HG03097 (cell line): ENCODE measurements around the gene CCK.

Experiments
- ATAC-seq: cut with Tn5 transposase; IDR thresholded peaks from one replicate; pipeline ENCODE4 v1.9.1; 2021; ENCODE audit not compliant: unreplicated experiment, low FRiP score

CCK gene

DNA sequence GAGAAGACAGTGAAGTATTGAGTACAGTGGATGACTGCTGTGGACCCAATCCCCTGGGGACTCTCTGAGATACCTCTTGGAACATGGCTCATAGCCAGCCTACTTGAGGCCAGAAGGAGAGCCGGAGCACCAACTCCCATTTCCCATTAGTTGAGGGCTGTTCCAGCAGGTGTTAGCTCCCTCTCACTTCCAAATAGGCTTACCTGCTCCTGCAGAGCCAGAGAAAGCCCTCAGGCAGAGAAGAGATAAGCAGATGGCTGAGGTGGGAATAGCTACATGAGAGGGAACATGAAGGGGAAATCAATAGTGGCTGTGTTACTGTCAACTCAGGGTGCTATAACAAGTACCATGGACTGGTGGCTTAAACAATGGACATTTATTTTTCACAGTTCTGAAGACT is 4.6 kb upstream of the CCK start:
- no peak for ATAC-seq

DNA sequence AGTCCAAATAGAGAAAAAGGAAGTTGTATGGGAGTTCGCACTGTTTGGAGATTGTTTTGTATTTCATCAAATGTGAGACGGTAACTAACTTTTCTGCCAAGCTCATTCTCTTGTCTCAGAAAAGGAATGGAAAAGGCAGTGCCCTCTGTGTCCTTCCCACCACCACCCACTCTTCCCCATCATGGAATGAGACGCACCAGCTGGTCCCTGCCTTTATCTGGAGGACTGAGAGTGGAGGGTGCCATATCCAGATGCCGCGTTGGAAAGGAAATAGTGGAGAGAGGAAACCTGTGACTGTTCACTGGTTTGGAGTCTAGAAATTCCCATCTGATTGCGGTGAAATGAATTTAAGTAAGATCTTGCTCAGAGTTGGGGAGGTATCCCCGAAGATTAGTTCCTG is 3.7 kb upstream of the CCK start:
- no peak for ATAC-seq

DNA sequence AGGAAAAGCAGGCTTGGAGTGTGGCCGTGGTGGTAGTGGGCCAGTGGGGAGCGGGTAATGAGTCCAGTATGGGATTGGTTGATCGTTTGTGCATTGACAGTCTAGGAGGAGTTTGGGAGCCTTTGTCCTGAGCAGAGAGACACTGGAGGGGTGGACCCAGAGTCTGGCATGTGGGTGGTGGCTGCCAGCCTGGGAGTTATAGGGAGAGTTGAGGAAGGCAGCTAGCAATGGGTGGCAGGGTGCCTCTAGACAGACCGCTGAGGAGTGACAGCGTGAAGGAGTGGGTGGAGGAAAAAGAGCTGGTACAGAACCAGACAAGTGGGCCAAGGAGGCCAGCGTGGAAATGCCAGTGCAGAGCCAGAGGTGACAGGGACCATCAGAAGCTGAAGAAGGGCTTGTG is 1.9 kb upstream of the CCK start:
- no peak for ATAC-seq

DNA sequence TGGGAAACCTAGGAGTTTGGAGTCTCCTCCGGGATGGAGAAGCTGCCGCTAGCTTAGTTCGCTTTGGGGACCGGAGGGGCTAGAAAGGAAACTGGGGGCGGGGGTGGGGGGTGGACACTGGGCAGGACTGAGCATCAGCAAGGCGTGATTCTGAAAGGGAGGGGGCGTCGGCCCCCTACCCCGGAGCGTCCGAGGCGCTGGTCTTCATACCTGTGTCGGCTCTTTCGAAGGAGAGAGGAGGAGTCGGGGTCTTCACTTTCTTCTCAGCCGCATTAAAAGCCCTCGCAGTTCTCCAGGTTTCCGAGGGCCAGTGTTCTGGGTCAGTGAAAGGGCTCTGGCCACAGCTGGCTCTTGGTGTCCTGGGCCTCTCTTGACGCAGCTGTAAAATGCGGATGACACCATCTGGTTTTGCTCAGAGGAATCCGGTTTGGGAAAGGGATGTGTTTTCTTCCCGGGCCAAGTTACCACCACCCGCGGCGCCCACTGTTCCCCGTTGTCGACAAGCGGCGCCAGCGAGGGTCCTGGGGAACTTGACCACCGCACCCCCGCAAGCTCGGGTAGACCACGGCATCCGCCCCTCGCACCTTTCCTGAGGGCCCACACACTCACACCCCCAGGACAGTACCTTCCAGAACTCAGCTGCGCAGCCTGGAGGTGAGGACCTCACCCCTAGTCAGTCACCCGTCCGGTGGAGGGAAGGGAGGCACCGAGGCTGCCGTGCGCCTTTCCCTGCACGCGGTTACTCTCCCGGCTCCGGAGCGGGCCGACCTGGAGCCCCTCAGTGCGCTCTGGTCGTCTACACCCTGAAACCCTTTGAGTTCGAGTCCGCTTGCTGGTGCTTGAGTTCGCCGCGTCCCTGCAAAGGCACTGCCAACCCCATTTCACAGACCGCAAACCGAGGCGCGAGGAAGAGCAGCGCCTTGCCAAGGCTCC is 660 bp downstream of the CCK start:
- no peak for ATAC-seq

DNA sequence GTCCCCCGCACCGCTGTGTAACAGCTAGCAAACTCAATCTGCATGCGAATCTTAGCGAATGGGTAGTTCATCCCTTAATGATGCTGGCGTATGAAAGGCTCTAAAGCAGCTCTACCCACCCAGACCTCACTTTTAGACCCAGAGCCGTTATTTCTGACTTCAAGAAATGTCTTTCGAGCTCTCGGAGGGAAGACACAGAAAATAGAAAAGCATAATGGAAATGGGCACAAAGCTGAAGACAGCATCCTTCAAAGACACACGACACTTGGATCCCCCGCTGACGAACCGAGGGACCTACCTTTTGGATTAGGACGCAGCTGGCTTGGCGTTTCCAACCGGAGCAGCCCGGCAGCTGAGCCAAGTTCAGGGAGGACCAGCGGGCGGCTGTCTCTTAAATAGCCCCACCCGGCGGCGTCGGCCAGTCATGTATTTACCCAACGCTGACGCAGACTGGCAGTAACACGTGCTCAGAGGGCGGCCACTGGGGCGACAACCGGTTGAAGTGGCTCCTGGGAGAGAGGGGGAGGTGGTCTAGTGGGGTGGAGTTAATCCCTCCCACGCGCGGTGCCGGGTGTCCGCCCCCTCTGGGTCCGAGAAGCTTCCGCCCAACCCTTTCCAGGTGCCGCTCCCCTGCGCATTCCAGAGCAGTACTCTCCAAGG is 1.5 kb downstream of the CCK start:
- no peak for ATAC-seq

DNA sequence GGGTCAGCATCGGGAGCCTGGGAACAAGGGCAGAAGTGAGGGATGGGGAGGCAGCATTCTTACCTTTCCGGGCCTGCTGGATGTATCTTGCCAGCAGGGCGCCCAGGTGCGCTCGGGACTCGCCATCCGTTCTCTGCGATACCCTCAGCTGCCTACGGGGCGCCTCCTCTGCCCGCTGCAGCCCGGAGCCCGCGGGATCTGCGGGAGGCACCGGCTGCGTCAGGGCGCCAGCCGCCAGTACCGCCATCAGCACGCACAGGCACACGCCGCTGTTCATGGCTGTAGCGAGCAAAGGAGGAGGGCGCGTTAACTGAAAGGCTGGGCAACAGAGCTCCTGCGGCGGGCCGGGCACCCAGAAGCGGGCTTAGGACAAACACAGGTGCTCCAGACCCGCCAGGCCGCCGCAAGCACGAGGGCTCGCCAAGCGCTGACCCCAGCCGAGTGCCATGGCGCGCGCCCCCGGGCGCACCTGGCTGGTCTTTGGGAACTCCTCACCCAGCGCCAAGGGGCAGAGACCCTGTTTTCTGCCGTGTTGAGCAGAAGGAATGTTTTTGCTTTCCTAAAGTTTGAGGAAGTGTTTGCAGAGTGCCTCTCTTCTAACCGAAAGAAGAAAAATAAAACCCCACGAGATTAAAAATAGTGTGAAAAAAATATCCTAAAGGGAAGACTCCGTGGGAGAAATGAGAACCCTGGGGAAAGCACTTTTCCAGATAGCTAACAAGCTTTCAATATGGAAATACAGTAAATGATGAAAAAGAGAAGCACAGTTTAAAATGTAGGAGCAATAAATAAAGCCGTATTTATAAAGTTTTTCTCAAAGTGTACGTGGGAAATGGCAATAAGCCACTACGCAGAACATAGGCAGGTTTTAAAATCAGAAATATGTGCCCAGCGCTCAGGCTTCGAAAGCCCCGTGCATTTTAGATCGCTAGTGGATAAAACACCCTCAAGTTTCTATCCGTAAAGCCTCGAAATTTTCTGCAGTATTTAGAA is 2.3 kb downstream of the CCK start:
- ATAC-seq: no peak

DNA sequence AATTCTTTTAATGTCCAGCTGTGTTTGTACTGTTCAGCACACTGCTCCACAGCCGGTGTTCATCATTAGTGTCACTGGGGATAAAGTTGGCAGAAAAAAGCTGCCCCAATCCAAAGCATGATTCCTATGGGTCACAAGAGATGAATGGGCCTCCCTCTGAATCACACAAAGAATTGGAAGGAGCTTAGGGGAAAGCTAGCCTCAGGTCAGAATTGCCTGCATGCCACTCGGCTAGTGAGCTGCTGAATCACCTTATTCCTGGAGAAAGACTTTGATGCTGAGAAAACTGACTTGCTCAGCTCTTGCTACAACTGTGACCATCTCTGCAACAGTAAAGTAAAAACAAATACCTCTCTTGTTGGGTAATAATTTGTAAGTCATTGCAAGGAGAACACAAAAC is 3.5 kb downstream of the CCK start:
- no peak for ATAC-seq

DNA sequence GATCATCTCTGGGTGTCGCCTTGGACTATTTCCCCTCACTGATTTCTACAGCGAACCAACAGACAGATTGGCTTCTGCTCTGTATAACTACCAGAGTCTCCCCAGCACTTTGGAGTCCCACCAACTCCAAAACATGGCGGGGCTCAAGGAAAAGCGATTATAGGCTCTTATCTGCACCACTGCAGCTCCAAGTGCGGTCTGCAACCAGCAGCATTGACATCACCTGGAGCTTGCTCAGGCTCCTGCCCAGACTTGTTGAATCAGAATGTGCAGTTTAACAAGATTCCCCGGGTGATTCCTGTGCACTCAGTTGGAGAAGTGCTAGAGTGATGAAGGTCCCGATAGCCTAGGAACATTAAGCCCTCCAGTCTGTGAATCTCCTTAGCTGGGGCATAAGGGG is 9.0 kb downstream of the CCK start:
- ATAC-seq: no peak

DNA sequence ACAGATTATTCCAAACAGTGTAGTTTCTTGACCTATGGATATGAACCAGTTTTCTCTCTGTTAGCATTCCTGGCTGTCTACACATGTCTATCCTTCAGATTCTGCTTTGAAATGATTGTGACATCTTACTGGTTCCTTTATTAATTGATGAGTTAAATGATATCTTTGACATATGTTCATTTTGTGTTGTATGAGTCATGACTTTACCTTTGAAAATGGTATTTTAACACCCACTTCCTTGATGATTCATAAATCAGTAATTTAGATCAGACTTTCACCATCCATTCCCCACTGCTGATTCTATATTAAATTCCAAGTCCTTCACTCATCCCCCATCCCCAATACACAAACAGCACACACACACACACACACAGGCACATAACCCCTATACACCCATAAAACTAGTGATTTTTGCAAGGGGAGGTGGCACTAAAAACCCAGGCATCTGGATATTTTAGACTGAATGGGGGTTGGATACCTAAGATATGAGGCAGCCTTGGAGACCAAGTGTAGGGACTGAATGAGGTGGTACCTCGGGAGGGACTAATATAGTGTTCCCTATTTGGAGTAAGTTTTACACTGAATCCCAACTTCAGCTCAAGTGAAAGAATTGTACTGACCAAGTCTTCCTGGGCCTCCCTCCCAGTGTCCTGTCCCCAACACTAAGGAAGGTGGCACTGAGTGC is 9.7 kb downstream of the CCK start:
- ATAC-seq: no peak

DNA sequence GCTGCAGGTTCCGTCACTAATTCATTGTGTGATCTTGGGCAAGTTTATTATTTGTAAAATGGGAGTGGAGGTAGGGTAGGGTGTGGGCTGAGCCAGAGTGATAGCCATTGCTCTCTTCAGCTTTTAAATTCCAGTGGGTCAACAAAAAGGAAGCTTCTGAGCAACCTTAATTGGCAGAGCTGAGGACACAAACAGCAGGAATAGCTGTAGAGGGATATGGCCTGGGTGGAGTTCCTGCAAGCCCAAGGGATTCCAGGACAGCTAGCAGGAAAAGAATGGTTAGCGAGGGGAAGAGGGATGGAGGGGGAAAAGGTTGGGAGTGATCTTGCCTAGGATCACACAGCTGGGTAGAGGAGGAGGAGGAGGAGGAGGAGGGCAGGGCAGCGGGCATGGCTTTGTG is 11.4 kb downstream of the CCK start:
- no peak for ATAC-seq

DNA sequence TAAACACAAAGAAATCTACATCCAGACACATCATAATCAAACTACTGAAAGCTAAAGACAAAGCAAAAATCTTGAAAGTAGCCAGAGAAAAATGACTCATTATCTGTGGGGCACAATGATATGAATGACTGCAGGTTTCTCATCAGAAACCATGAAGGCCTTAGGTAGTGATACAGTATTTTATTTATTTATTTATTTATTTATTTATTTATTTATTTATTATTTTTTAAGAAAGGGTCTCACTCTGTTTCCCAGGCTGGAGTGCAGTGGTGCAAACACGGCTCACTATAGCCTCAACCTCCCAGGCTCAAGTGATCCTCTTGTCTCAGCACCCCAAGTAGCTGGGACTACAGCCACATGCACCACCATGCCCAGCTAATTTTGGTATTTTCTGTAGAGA is 15.2 kb downstream of the CCK start:
- no peak for ATAC-seq

DNA sequence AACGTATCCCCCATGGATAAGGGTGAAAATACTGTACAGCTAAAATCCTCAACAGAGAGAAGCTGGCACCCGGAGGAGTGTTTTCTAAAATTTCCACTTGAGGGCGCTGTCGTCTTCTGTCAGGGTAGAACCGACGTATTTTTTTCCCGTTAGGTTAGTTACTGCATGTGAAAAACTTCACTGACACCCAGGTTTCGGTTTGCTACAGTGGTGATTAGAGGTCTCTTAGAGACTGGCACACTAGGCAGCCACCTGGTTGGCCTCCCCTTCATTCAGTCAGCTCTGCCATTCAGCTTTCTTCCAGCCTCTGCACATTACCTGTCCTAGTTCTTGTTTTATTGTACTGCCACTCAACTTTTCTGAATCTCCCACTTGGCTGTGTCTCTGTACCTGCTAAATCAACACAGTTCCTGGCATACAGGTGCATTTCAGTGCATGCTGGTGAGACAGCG is 18.4 kb downstream of the CCK start:
- peak; percentile 76 for ATAC-seq

DNA sequence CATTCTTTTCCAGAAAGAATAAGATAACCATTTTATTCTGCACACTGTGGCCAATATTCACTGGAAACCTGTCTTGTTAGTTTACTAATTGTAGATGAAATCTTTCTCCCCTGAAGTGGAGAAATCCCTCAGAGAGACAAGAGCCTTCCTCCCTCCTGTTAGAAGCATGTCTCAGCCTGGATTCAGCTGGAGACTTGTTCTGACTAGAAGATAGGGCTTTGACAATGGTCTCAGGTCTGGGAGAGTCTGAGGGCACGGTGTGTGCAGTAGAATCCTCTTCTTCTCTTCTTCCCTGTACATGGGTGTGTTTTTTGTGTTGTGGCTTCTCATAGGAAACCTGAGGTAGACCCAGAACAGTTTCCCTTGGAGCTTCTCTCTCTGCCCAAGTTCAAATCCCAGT is 19.9 kb downstream of the CCK start:
- no peak for ATAC-seq

DNA sequence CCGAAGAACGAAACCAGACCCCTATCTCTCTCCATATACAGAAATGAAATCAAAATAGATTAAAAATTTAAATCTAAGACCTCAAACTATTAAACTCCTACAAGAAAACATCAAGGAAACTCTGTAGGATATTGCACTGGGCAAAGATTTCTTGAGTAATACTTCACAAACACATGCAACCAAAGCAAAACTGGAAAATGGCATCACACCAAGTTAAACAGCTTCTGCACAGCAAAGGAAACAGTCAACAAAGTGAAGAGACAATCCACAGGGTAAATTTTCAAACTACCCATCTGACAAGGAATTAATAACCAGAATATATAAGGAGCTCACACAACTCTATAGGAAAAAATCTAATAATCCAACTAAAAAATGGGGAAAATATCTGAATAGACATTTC is 29.4 kb downstream of the CCK start:
- no peak for ATAC-seq

DNA sequence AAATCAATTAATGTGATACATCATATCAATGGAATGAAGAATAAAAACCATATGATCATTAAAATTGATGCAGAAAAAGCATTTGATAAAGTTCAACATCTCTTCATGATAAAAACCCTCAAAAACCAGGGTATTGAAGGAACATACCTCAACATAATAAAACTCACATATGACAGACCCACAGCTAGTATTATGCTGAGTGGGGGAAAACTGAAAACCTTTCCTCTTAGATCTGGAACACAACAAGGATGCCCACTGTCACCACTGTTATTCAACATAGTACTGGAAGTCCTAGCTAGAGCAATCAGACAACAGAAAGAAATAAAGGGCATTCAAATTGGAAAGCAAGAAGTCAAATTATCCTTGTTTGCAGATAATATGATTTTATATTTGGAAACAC is 30.5 kb downstream of the CCK start:
- ATAC-seq: no peak

DNA sequence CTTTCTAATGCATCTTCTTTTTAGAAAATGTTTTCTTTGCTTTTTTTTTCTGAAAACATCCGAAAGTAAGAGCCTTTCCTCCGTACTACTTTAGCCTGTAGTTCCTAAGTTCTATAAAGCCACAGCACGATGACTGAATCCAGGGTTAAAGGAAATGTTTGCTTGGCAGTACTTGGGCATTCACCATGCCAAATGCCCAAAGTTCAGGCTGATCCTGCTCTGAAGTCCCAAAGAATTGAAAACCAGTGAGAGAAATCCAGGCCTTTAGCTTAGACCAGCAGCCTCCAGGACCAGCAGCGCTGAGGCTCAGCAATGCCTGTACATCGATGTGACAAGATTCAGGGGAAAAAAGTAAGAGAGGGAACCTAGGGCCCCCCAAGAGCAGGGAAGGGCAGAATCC is 35.1 kb downstream of the CCK start:
- no peak for ATAC-seq

DNA sequence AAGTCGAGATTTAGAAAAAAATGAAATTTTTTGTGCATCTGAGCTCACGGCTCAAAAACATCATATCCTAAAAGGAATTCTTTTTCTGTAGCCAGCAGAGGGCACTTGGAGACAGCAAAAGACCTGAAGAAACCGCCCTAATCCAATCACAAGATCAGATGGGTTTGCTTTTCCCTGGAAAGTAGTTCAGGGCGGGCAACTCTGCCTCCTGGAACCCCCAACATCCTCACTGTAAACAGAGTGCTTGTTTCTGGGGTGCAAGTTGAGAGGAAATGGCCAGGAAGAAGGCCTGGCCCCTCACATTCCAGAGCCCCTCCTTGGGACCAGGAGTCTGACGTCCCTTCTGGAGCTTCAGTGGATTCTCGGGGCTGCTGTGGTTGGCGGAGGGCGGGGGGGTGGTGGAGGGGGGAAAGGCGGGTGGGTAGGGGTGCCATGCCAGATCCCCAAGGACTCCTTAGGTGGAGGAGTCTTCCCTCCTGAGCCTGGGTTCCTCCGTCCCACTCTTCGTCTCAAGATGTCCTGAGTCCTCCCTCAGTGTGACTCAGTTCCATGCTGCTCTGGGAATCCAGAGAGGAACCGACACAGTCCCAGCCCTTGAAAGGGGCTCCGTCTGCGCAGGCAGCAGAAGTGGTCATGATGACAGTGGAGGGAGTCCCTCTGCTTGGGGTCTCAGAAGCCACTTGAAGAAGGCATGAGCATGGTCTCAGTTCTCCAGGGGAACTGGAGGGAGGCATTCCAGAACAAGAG is 35.9 kb downstream of the CCK start:
- no peak for ATAC-seq

DNA sequence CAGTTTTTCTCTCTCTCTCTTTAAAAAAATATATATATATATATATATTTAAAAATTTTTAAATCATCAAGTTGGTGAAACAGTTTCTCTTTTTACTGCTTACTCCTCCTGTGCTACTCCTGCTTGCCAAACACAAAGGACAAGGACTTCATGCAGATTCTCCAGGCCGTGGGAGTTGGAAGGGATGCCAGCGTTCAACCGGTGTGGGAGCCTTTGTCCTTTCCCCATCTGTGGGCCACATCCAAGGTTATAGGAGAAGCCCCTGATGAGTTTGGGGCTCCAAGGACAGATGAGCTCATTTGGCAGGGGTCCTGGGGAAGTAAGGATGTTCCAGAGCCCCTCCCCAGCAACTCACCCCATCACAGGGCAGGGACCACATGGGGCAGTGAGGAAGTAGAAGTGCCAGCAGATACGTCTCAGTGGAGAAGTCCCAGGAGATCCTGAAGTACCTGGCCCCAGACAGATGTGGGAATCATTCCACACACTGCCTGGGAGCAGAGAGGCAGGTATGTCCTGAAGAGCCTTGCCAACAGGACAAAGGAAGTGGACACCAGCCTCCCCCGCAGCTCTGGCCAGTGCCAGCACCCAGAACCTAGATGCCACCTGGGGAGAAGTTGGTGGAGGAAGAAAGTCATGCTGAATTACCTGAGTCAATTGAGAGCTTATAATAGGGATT is 36.6 kb downstream of the CCK start:
- ATAC-seq: no peak

DNA sequence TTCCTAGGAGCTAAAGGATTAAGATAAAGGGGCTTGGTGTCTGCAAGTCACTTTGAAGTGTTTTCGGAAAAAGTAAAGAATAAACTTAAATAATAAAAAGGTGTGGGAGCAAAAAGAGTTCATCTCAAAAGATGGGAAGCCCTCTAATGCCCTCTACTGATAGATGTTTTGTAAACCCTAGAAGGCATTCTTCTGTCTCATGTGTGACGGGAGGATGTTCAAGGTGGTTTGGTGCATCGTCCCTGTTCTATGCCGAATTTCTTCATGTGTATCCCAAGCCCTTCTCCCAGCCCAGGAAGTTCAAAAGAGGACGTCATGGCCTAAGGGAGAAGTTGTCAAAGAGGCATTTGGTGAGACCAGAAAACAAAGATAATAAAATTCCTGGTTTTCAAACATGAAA is 37.2 kb downstream of the CCK start:
- no peak for ATAC-seq
